Brain microvascular endothelial cell (primary cell): ENCODE data around the gene SMOC2.

Source experiments
- DNase-seq: peaks from one replicate; pipeline ENCODE4 v3.0.0-alpha.2; 2020
- H3K27ac ChIP-seq: fragments of 250-450 bp; sonication (Bioruptor Pico); 2 replicates; pipeline ENCODE4 v1.5.1; 2020; ENCODE audit warnings: mild to moderate bottlenecking, moderate library complexity
- H3K27me3 ChIP-seq: fragments of 250-450 bp; sonication (Bioruptor Pico); replicated peaks from 2 replicates; pipeline ENCODE4 v1.5.1; 2020; ENCODE audit warnings: mild to moderate bottlenecking
- H3K36me3 ChIP-seq: fragments of 250-450 bp; sonication (Bioruptor Pico); replicated peaks from 2 replicates; pipeline ENCODE4 v1.5.1; 2020; ENCODE audit warnings: mild to moderate bottlenecking
- H3K4me3 ChIP-seq: 2 replicates; pipeline ENCODE4 v1.5.1; 2011; ENCODE audit warnings: low read depth, mild to moderate bottlenecking, control low read depth, low read length, moderate library complexity
- in situ Hi-C: cut with HindIII; loops from 2 replicates; pipeline ENCODE4 v1.10.0; 2017; ENCODE audit warnings: low sequenced_read_pairs, low pct_ligation_motif_present
- TF ChIP-seq, protein P1 (sequence below): IDR thresholded peaks from 2 replicates; pipeline ENCODE4 v1.5.1; 2011; ENCODE audit warnings: low read depth, mild to moderate bottlenecking, moderate library complexity, low read length, control low read depth, inconsistent platforms; ENCODE audit errors: missing control alignments

SMOC2 gene

DNA sequence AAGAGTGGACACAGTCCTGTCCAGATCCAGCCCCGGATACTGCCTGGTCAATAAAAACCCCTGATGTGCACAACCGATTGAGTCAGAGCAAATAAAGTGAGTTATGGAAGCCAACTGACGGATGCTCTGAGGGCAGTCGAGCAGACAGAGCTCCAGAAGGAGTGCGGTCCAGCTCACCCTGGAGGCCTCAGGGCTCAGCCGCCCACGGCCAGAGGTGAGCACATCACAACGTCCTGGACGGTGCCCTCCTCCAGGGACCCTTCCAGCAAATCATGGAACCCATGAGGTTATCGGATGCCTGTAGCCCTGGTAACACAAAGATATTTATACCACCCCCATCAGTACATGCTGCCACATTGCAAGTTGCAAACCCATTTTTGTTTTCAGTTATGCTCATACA lies 44.0 kb upstream of the SMOC2 start:
- Histone ChIP-seq H3K27me3 (no peaks in the 10 kb centered on the region), H3K4me3 (no peak overlapping the region), H3K27ac (no peak overlapping the region), H3K36me3 (no peaks in the 10 kb centered on the region)
- no peak for DNase-seq
- TF ChIP-seq, protein P1, sequence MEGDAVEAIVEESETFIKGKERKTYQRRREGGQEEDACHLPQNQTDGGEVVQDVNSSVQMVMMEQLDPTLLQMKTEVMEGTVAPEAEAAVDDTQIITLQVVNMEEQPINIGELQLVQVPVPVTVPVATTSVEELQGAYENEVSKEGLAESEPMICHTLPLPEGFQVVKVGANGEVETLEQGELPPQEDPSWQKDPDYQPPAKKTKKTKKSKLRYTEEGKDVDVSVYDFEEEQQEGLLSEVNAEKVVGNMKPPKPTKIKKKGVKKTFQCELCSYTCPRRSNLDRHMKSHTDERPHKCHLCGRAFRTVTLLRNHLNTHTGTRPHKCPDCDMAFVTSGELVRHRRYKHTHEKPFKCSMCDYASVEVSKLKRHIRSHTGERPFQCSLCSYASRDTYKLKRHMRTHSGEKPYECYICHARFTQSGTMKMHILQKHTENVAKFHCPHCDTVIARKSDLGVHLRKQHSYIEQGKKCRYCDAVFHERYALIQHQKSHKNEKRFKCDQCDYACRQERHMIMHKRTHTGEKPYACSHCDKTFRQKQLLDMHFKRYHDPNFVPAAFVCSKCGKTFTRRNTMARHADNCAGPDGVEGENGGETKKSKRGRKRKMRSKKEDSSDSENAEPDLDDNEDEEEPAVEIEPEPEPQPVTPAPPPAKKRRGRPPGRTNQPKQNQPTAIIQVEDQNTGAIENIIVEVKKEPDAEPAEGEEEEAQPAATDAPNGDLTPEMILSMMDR = no peak
- in situ Hi-C loops = no loop called here

DNA sequence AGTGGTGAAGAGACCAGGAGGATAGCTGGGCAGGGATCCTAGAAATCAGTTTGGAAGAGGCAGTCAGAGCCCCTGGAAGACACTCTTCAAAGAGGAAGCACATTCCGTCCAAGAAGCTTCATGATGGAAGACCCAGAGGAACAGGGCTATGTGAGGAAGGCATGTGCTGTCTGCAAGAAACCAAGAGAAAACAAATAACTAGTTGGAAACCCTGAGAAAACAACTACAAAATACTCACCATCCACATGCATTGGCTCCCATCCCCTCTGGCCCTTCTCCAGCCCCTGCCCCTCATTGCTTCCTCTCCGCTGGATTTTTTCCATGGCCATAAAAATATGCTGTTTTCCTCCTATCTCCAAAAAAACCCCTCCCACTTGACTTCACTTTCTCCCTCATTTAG lies 40.9 kb upstream of the SMOC2 start:
- no peaks in the 10 kb centered on the region for H3K27me3 ChIP-seq
- no peak for DNase-seq
- no peak overlapping the region for H3K27ac ChIP-seq
- in situ Hi-C loops = no loop called here
- H3K4me3 ChIP-seq = no peak overlapping the region
- H3K36me3 ChIP-seq = no peaks in the 10 kb centered on the region
- TF ChIP-seq, protein P1 = no peak

DNA sequence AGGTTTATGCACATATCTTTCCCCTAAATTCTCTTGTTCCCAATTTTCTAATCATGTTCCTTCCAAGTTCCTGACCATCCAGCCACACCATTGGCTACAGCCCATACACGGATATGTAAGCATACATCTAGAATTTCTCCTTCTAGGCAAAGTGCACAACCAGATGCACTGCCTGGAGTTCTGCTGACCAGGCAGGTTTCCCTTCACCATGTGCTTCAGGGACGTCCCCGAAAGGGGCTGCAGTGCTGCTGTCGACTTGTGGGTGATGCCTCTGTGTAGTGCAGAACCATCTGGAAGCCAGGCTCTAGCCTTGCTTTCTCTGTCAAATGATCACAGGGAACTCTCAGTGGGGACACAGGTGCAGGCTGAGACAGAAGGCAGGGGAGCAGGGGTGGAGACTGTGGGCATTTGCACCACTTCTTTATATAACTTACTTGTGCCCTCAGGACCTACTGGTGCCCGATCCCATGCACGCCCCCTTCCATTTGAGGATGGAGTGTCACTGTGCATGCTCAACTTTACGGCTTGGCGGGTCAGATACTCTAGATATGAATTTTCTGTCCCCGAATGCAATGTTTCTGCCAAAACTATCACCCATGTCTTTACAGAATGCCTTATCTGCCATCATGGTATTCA lies 37.5 kb upstream of the SMOC2 start:
- TF ChIP-seq, protein P1 = no peak
- DNase-seq = no peak

DNA sequence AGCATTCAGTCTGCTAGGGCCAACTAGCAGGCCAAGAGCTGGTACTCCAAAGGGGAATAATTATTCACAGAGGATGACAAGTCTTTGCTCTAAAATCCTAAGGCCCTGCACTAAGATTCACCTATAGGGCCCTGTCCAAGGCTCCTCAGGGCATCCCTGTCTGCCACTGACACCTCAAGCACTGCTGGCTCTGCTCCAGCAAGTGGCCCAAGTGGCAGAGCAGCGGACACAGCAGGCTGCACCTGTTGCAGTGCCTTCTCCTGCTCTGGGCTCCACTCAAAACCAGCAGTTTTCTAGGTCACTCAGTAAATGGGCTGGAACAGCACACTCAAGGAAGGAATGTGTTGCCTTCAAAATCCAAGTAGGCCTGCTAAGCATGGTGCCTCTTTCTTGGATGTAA lies 36.4 kb upstream of the SMOC2 start:
- in situ Hi-C loops = no loop called here

More for the DNA sequence above, 37.5 kb upstream of the SMOC2 start:
- in situ Hi-C loops = no loop called here
- Histone ChIP-seq H3K27me3 (no peaks in the 10 kb centered on the region), H3K4me3 (no peak overlapping the region), H3K27ac (no peak overlapping the region), H3K36me3 (no peaks in the 10 kb centered on the region)

DNA sequence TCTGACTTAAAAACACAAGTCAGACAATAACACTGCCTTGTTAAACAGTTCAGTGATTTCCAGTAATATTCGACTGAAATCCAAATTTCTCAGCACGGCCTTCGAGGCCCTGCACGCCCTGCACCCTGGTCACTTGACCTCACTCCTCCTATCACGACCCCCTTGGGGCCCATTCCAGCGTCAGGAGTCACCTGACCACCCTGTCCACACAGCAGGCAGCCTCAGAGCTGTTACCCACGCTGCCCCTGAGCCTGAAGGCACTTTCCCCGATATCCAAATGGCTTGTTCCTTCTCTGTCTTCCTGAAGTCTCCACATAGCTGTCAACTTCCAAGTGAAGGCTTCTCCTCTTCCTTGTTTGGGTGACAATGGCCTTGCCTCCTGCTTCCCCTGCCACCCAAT lies 33.1 kb upstream of the SMOC2 start:
- Histone ChIP-seq H3K27me3 (no peaks in the 10 kb centered on the region), H3K36me3 (no peaks in the 10 kb centered on the region), H3K27ac (no peak overlapping the region), H3K4me3 (no peak overlapping the region)
- DNase-seq = no peak
- in situ Hi-C loops = no loop called here
- TF ChIP-seq, protein P1 = no peak

More for the DNA sequence above, 36.4 kb upstream of the SMOC2 start:
- Histone ChIP-seq H3K36me3 (no peaks in the 10 kb centered on the region), H3K27ac (no peak overlapping the region), H3K4me3 (no peak overlapping the region), H3K27me3 (no peaks in the 10 kb centered on the region)
- TF ChIP-seq, protein P1 = no peak
- no peak for DNase-seq
